Activated CD8-positive, alpha-beta memory T cell treated with anti-CD3 and anti-CD28 coated beads for 36 hours (primary cell): Measurements from ENCODE around the gene COL3A1. TPM values are rescaled to one million over a fixed set of nuclear protein-coding genes. Genes with fewer than 3 reads are reported as not detected.

ENCODE experiments used
- CTCF ChIA-PET: fragments of 350-600 bp; sonication (Branson Sonifier 250); formaldehyde crosslinking; loops from one replicate; lab custom pipeline; 2021; ENCODE audit warnings: antibody characterized with exemption; lab: Charles Lee
- POLR2A ChIA-PET: fragments of 350-600 bp; sonication (Branson Sonifier 250); formaldehyde crosslinking; loops from one replicate; lab custom pipeline; 2021; ENCODE audit warnings: antibody characterized with exemption; lab: Charles Lee
- total RNA-seq, 2 experiments: library from RNA; stranded (reverse); gene quantifications; one replicate each; pipeline ENCODE4 v1.2.3, GENCODE V29; 2021

COL3A1 gene
- total RNA-seq, 2 experiments from 2014 or later = 0.13 TPM; not detected in 1

DNA sequence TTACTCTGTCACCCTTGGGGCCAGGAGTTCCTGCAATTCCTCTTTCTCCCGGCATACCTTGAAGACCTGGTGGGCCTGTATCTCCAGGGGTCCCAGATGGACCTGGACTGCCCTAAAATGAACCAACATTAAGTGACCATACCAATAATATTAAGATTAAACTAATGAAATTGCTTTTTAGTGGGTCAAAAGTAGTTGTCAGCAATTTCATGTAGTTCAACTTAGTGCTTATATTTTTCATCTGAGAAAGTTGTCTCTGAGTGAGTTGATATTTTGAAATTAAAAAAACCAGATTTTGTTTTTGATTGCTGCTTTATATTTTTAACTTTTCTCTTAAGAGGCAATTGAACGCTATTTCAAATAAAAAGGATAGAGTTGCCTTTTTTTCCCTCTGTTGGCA is 83.1 kb downstream of the COL3A1 start:
- ChIA-PET POLR2A (no interaction called here), CTCF (no interaction called here)

DNA sequence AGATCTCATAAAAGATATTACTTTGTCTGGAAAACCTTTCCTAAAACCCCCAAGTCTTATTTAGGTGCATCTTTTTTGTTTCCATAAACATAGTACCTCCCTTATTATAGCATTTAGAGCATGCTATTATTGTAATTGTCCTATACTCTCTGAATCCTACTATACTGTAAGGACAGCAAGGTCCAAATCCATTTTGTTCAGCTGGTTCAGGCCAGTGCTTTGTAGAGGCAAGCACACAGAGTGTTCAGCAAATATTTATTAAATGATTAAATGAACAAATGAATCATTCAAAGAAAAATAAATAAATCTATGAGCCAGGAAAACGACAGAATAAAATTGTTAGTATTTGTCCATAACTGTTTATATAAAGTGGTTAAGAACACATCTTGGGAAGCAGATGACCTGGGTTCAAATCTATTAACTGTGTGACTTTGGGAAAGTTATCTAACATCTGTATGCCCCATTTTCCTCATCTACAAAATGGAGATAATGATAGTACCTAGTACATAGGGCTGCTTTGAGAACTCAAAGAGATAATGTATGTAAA is 86.0 kb downstream of the COL3A1 start:
- ChIA-PET POLR2A (no interaction called here), CTCF (no interaction called here)

Other genes starting within 250 kb of the COL3A1 start
- 1 to 10 TPM; 1.4 to 1.5 TPM for gene COL5A2, start 205.4 kb downstream of the COL3A1 start, total RNA-seq